Fibroblast of peridontal ligament (primary cell): ENCODE data around the gene DNHD1.

ENCODE experiments used
- DNase-seq: peaks from one replicate; pipeline ENCODE4 v3.0.0-alpha.2; 2010; ENCODE audit errors: extremely low read depth

DNHD1 gene

GRCh38 chr11:6612213-6613041, 115.3 kb downstream of the DNHD1 start, which contains the start of gene TAF10:
TSS of gene TAF10 (minus strand) at chr11:6612216. CDS start at chr11:6612189, 27 bp downstream.
- DNase-seq, result peak; percentile 94

- DNase-seq, result no peak
Measured at GRCh38 chr11:6613496-6613895, 116.4 kb downstream of the DNHD1 start.

- DNase-seq, result no peak
Measured at GRCh38 chr11:6614446-6614845, 117.4 kb downstream of the DNHD1 start.

DNA sequence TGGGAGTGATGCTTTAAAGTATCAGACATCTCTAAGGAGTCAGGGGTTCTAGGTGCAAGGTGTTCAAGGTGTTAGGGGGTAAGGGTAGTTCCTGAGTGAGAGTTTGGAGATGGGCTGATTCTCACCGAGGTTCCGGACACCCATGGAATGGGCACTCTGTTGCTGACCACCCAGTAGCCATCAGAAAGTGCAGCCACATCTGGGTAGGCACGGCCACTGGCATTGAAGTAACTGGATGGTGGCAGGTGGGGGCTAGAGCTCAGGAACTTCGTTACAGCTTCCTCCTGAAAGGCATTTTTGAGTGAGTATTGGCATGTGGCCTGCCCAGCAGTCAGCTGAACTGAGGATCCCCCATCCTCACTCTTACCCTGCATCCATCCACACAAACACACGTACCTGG, 118.0 kb downstream of the DNHD1 start:
- DNase-seq, result no peak

GRCh38 chr11:6615882-6616585, 119.0 kb downstream of the DNHD1 start:
- no peak for DNase-seq

DNA sequence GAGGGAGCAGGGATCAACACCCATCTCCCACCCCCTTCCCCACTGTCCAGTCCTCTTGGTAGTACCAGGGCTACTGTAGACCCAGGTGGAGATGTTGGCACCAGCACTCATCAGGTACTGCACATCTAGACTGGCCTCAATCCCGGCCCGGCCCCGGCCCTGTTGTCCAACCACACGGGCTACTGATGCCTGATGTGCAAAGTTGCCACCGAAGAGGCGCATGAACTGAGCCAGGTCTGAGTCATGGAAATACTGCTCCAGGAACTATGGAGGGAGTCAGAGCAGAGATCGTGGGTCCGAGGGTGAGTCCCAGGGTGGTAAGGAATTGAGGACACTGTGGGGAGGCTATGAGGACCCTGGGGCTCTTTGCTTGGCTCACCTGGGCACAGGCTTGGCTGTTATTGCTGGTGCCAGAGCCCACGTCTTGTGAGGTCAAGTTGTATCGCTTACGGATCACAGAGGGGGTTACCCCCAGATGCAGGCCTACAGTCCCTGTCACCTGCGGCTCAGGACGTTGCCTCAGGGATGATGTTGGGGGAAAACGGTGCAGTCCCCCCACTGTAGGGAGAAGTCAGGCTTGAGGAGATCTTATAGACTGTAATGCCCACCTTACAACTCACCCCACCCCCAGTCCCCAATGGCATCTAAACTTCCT, 119.6 kb downstream of the DNHD1 start:
- no peak for DNase-seq

DNA sequence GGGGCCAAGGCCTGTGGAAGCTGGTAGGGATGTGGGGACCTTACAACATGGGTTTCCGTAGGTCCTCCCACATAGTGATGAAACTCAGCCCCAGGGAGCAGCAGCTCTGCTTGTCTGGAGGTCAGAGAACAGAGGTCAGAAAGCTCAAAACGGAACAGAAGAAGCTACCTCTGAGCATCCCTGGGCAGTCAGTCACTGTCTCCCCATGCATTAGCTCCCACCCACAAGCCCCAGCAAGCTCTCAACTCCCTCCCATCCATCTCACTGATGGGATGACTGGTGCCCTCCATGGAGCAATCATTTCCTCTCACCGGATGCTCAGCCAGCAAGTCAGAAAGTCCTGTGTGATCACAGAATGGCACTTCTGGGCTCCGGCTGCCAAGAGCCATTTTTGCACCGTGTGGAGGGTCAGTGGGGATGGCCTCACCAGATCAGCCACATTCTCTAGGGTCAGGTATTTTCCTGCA, 120.3 kb downstream of the DNHD1 start:
- DNase-seq, result no peak

GRCh38 chr11:6618117-6619003, 121.3 kb downstream of the DNHD1 start:
- peak; percentile 84 for DNase-seq

- peak; percentile 96 for DNase-seq
Measured at GRCh38 chr11:6619004-6619745, 122.1 kb downstream of the DNHD1 start, which contains the start of gene TPP1. TSS of gene TPP1 (minus strand) at chr11:6619422. CDS start at chr11:6619400, 22 bp downstream.

- no peak for DNase-seq
Measured at GRCh38 chr11:6620636-6621035, 123.6 kb downstream of the DNHD1 start.
